Heart left ventricle (tissue), 16 donors: ENCODE results near the gene CHMP5. TPM values are rescaled to one million over a fixed set of nuclear protein-coding genes. Genes with fewer than 3 reads are reported as not detected.

Source experiments
- ATAC-seq, 4 donors: fragments of 200-7000 bp; cut with Tn5 transposase; one replicate each; pipeline ENCODE4 v1.9.1; 2020 to 2022; ENCODE audit warnings: moderate library complexity in 4 of 4, mild to moderate bottlenecking in 3 of 4, moderate number of reproducible peaks in 1 of 4
- DNase-seq, 5 donors: peaks; one replicate each; pipeline ENCODE4 v3.0.0-alpha.2; 2020
- H3K27ac ChIP-seq, 12 donors: fragments of 200-600 bp; sonication (generic) in 4 of 12; one replicate each; pipeline versions ENCODE4 v1.5.0 to v1.8.0; 2016 to 2022; ENCODE audit warnings: mild to moderate bottlenecking in 2 of 12
- H3K27me3 ChIP-seq, 9 donors: fragments of 200-600 bp; sonication (generic) in 2 of 9; one replicate each; pipeline versions ENCODE4 v1.5.1 to v1.8.0; 2016 to 2022; ENCODE audit warnings: mild to moderate bottlenecking in 3 of 9
- H3K36me3 ChIP-seq, 9 donors: fragments of 200-600 bp; sonication (generic) in 2 of 9; one replicate each; pipeline versions ENCODE4 v1.5.0 to v1.8.0; 2018 to 2022; ENCODE audit warnings: mild to moderate bottlenecking in 2 of 9
- H3K4me1 ChIP-seq, 12 donors: fragments of 200-600 bp; sonication (generic) in 4 of 12; one replicate each; pipeline versions ENCODE4 v1.5.0 to v1.8.0; 2016 to 2022; ENCODE audit warnings: mild to moderate bottlenecking in 3 of 12
- H3K4me3 ChIP-seq, 12 donors: fragments of 200-600 bp; sonication (generic) in 4 of 12; one replicate each; pipeline versions ENCODE4 v1.5.0 to v1.8.0; 2017 to 2022; ENCODE audit warnings: mild to moderate bottlenecking in 9 of 12, moderate library complexity in 4 of 12
- H3K9me3 ChIP-seq, 12 donors: fragments of 200-600 bp; sonication (generic) in 4 of 12; one replicate each; pipeline versions ENCODE4 v1.5.0 to v1.8.0; 2016 to 2022; ENCODE audit warnings: mild to moderate bottlenecking in 1 of 12
- POLR2A ChIP-seq, 2 donors: fragments of 450-650 bp; IDR thresholded peaks; one replicate each; pipeline ENCODE4 v1.6.1; 2017; ENCODE audit warnings: antibody characterized with exemption in 2 of 2, mild to moderate bottlenecking in 2 of 2, moderate library complexity in 2 of 2
- WGBS, 4 donors: extraction: QIAGEN DNeasy Blood & Tissue Kit in 2 of 4; methylation state at CpG; one replicate each; pipeline versions ENCODE4 v1.1.5 to v1.1.7; 2013 to 2018; 5-methylcytosine and 5-hydroxymethylcytosine counted together
- intact Hi-C, 10 donors: fragments of 100-400 bp; cut with DNase I; formaldehyde crosslinking; loops; one replicate each; pipeline versions ENCODE4 v1.11.1 to v1.14.2; 2022
- polyA plus RNA-seq, 2 donors: library from polyadenylated mRNA; stranded (reverse); fragments of 200-250 nt; gene quantifications; one replicate each; pipeline ENCODE4 v1.2.3, GENCODE V29; 2013
- total RNA-seq, 9 donors: library from RNA; depleted of rRNA in 2 of 9; stranded (reverse); fragments of >200 nt in 2 of 9; fragmentation: NEBNext Ultra II Directional in 3 of 9; extraction: Animal tissue kit (Norgen Biotek cat#: 25700) in 3 of 9; gene quantifications; one replicate each; pipeline versions ENCODE4 v1.1.0 to v1.2.4, GENCODE V29; 2016 to 2023
- TF ChIP-seq, protein P1 (sequence below), 12 donors: fragments of 200-600 bp; sonication (generic) in 4 of 12; IDR thresholded peaks; one replicate each; pipeline versions ENCODE4 v1.5.0 to v1.8.0; 2018 to 2022; ENCODE audit warnings: antibody characterized with exemption in 12 of 12, mild to moderate bottlenecking in 5 of 12
- donor health status: ischemic (EF 13 %, LVEDD 7.1; RV severe dilation, severe dysfunction).
- donor health status: healthy with polysubstance abuse.
- donor health status: DM: no; HTN: yes; CAD: no.
- donor health status: DM: no; HTN: no; CAD: no.
- donor health status: ischemic (EF 25% LVEDD 6.9; RV normal size, moderate dysfunction).
- donor health status: ischemic (EF 25% LVEDD 5.7; RV mildly dilated, moderate dysfunction).
- donor health status: healthy.
- donor health status: DM: yes; HTN: yes; CAD: no.
- donor health status: ischemic (EF 35%, LVEDD 5.7; RV mildly dilated, moderate dysfunction).
- donor health status: nonischemic (EF 11% LVEDD 7.7; RV severe dilation, severe dysfunction).
- donor health status: DM: yes; HTN: yes; CAD: no.
- donor health status: PGD.
- donor health status: ischemic (EF 29% LVEDD 5.4; RV normal size, mild dysfunction).
- donor health status: nonischemic (EF 23%, LVEDD 6.1; RV moderate dilation, normal function).

Gene CHMP5
- total and polyA plus RNA-seq, 11 donors: 24.7 to 76.5 (median 53.0) TPM

- TF ChIP-seq POLR2A (IDR thresholded peaks at IDR 0.05): no peak
- TF ChIP-seq, protein P1, sequence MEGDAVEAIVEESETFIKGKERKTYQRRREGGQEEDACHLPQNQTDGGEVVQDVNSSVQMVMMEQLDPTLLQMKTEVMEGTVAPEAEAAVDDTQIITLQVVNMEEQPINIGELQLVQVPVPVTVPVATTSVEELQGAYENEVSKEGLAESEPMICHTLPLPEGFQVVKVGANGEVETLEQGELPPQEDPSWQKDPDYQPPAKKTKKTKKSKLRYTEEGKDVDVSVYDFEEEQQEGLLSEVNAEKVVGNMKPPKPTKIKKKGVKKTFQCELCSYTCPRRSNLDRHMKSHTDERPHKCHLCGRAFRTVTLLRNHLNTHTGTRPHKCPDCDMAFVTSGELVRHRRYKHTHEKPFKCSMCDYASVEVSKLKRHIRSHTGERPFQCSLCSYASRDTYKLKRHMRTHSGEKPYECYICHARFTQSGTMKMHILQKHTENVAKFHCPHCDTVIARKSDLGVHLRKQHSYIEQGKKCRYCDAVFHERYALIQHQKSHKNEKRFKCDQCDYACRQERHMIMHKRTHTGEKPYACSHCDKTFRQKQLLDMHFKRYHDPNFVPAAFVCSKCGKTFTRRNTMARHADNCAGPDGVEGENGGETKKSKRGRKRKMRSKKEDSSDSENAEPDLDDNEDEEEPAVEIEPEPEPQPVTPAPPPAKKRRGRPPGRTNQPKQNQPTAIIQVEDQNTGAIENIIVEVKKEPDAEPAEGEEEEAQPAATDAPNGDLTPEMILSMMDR (IDR thresholded peaks at IDR 0.05): no peak
- intact Hi-C loops: no loop called here
- Histone ChIP-seq H3K27ac (no peak overlapping the region), H3K4me3 (no peak overlapping the region), H3K36me3 (peaks cover 0 to 84% (median 76%) of the 10 kb centered on the region in 9 donors), H3K4me1 (peaks cover 0 to 16% (median 7%) of the 10 kb centered on the region in 12 donors), H3K27me3 (no peaks in the 10 kb centered on the region), H3K9me3 (no peaks in the 10 kb centered on the region)
- no peak for DNase-seq
- WGBS, 4 donors: 93 to 96% (median 94%) methylated on average over 4 of the region's 4 CpGs
- no peak for ATAC-seq
These were observed 10.6 kb upstream of the CHMP5 start for GRCh38 chr9:33254211-33254610.

GRCh38 chr9:33255014-33255413, 9.8 kb upstream of the CHMP5 start:
- no peak overlapping the region for H3K4me3 ChIP-seq
- 93 to 97% (median 95%) methylated on average over 7 to 8 of the region's 8 CpGs for WGBS, 4 donors
- no peaks in the 10 kb centered on the region for H3K9me3 ChIP-seq
- ATAC-seq (no peak), DNase-seq (no peak)
- intact Hi-C loops: no loop called here
- TF ChIP-seq, protein P1 (IDR thresholded peaks at IDR 0.05): no peak
- no peak for TF ChIP-seq POLR2A (IDR thresholded peaks at IDR 0.05)
- H3K27ac ChIP-seq: no peak overlapping the region
- peaks cover 0 to 92% (median 82%) of the 10 kb centered on the region in 9 donors for H3K36me3 ChIP-seq
- H3K4me1 ChIP-seq: peaks cover 0 to 16% (median 7%) of the 10 kb centered on the region in 12 donors
- no peaks in the 10 kb centered on the region for H3K27me3 ChIP-seq

DNA sequence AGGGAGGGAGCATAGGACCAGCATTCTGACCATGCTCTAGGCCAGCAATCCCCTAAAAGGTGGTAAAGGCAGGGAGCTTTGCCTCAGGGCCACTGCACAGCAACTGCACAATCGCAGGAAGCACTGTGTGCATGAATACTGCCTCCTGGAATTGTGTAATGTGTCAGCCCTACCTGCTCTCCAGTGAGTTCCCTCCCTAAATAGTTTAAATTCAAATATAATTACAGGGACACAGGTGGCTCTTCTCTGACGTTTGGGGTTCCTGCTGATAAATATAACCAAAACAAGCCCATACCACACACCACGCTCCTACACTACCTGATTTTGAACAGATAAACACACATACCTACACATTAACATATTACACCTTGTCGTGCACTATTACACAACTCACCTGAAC, 9.4 kb upstream of the CHMP5 start:
- intact Hi-C loops: no loop called here
- Histone ChIP-seq H3K27me3 (no peaks in the 10 kb centered on the region), H3K4me3 (no peak overlapping the region), H3K9me3 (no peaks in the 10 kb centered on the region), H3K36me3 (peaks cover 0 to 94% (median 87%) of the 10 kb centered on the region in 9 donors), H3K27ac (no peak overlapping the region), H3K4me1 (peaks cover 0 to 16% (median 7%) of the 10 kb centered on the region in 12 donors)
- no peak for DNase-seq
- TF ChIP-seq POLR2A (IDR thresholded peaks at IDR 0.05): no peak
- TF ChIP-seq, protein P1 (IDR thresholded peaks at IDR 0.05): no peak
- 86 to 93% (median 89%) methylated on average over 4 of the region's 4 CpGs for WGBS, 4 donors
- no peak for ATAC-seq

DNA sequence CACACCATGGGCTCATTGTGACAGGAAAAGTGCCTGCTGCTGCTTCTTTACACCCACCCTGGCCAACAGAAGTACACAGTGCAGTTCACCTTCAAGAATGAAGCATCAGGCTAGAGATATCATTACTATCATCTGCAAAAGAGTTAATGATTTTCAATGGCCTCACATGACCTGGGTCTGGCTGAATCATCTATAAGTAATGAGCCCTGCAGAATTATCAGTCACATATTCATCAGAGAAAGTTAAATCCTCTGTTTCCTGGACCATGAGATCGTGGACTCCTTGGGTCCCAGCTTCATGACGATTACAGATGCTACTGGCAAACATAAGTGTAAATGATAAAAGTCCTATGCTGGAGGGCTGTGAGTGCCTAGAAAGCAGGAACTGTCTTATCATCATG, 8.6 kb upstream of the CHMP5 start:
- H3K4me3 ChIP-seq: no peak overlapping the region
- no peaks in the 10 kb centered on the region for H3K9me3 ChIP-seq
- H3K4me1 ChIP-seq: peaks cover 0 to 16% (median 4%) of the 10 kb centered on the region in 12 donors
- no peaks in the 10 kb centered on the region for H3K27me3 ChIP-seq
- TF ChIP-seq POLR2A (IDR thresholded peaks at IDR 0.05): no peak
- TF ChIP-seq, protein P1 (IDR thresholded peaks at IDR 0.05): no peak
- ATAC-seq (no peak), DNase-seq (no peak)
- WGBS, 4 donors: 54 to 72% (median 64%) methylated on average over 2 of the region's 2 CpGs
- intact Hi-C loops: no loop called here
- peaks cover 0 to 97% (median 94%) of the 10 kb centered on the region in 9 donors for H3K36me3 ChIP-seq
- peak overlapping the region in 1 of 12 donors; percentile 56 for H3K27ac ChIP-seq
